Fibroblast of upper back skin (primary cell): ENCODE measurements around the gene TIMMDC1.
"Not testable (repeated sequence)": the region's sequence is repeated elsewhere in the genome, so short reads cannot be mapped to it uniquely, and the experiment has no call there.

Experiments used
- DNase-seq: peaks from one replicate; pipeline ENCODE4 v3.0.0-alpha.2; 2013

Gene TIMMDC1

DNA sequence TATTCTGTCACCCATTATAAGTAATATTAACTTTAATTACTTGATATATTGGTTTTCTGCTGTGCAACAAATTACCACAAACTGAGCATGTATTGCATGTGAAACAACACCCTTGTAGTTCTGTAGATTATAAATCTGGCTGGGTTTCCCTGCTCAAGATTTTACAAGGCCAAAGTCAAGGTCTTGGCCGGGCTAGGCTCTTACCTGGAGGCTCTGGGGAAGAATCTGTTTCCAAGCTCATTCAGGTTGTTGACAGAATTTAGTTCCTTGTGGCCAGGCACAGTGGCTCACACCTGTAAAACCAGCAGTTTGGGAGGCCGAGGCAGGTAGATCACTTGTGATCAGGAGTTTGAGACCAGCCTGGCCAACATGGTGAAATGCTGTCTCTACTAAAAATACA, 16.3 kb downstream of the TIMMDC1 start:
- no peak for DNase-seq

DNA sequence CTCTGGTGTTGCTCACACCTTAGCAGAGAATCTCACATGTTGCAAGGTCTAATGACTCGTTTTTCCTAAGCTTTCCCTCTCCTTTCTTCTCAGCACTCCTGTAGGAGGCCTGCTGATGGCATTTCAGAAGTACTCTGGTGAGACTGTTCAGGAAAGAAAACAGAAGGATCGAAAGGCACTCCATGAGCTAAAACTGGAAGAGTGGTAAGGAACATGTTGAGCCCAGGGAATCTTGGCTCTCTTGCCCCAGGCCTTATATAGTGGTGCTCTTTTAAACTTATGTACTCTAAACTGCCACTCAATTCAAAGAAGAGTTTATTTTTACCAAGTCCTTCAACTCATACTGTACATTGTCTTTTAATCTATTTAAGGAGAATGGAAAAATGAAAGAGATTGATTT, 18.8 kb downstream of the TIMMDC1 start:
- no peak for DNase-seq

DNA sequence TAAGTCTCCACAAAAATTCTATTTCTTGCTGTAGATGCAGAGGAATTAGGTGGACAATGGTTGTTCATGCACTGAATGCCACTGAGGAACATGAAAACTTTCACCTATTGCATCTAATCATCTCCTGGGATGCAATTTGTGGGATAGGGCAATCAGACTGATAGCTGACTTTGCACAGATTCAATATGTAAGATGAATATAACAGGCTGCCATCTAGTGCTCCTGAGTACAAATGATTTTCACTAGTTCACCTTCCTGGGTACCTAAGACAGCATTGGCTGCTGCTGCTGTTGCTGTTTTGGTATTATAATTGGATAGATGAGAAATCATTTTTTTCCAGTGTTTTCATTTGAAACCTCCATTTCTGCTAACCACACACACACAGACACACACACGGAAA, 19.7 kb downstream of the TIMMDC1 start:
- DNase-seq = no peak

DNA sequence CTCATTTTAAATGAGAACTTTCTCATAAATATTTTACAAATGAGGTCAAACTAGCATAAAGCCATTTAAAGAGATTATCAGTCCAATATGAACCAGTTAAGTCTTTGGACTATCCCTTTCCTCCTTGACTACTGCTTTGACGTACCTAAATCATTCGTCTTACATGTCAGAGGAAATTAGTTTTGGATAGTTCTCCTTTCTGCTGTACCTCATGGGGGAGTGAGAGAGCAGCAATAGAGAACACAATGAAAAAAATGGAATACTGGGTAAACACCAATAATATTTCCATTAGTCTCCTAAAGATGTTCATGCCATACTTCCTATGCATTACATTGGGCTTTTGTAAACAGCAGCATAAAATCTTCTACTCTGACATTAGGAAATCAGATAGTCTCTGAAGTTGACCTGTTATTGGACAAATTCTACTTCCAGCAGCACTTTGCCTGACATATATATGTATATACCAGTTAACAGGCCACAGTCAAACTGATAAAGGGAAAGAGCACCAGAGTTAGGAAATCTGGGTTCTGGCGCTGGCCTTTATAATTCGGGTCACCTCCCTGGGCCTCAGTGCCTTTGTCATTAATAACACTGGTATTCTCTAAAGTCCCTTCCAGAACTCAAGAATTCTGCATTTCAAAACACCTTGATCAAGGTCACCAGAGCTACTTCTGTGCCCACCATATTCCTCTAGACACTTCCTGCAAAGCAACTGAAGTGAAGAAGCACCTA, 26.8 kb downstream of the TIMMDC1 start:
- DNase-seq = peak; percentile 10

DNA sequence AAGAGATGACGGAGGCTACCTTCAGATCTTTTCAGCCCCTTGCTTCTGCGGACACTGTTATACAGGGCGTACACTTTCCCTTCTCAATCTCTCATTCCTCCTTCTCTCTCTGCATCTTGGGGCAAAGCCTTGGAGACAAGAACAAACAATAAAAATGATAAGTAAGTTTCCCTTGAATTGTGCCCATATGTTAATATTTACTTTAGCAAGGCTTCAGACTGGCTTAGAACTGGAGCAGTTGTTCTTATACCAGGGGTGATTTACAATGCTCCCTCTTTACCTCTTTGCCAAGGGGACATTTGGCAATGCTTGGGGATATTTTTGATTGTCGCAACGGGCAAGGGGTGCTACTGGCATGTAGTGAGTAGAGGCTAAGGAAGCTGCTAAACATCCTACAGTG, 29.4 kb downstream of the TIMMDC1 start:
- DNase-seq = no peak

DNA sequence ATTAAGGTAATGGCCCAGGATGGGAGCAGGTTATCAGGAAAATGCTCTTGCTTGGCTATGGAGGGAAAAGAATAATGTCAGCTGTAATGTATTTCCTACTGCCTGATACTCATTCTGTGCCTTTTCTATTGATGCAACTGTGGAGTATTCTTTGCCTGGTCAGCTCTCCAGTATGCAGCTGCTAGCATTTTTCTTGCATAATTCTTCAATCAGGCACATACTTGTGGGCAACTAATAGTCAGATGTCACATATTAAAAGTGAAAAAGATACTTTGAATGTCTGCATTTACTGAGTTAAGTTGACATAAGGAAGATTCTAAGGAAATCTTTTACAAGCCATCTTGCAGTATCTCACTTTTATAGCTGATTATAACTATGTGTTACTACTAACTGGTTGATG, 31.5 kb downstream of the TIMMDC1 start:
- DNase-seq = peak; percentile 72

DNA sequence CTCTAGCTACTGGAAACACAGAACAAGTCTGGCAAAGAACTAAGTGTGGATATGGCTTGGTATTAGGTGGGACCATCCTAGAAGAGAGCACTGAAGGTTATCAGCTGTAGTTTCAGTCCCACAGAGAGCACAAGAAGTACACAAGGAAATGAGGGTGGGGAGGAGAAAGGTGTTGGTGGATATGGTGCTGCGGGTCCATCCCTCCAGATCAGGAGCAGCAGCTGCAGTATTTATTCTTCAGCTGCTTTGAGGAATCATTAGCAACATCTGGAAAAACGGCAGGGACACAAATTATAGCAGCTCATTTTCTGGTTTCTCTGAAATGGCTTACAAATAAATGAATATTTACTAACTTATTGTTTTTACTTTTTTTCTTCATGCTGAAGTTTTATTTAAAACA, 32.1 kb downstream of the TIMMDC1 start:
- DNase-seq = no peak

DNA sequence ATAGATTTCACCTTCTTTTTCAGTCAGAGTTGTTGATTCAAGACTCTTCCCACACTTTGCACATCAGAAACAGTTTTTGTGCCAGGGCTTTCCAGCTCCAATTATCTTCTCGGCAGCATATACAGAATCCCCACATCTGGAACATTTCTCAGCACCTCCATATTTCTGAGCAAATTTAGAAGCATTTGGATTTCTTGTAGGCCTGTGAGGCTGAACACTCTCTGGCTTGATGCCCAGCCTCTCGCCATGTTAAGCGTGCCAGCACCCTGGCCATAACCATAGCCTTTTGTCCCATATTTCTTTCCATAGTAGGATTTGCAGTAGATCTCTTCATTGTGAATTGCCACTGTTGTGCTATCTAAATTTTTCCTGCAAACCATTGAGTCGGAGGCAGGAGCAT, 32.8 kb downstream of the TIMMDC1 start:
- no peak for DNase-seq

DNA sequence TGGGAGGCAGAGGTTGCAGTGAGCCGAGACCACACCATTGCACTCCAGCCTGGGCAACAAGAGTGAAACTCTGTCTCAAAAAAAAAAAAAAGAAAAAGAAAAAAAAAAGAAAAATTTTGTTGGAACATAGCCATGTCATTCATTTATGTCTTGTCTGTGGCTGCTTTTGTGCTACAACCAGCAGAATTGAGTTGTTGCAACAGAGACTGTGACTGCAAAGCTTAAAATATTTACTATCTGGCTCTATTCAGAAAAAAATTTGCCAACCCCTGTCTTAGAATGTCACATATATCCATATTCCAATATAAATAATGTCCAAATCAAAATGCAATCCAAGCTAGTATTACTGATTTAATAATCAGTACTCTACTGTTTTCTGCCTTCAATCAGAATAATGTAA, 35.9 kb downstream of the TIMMDC1 start:
- DNase-seq = no peak

DNA sequence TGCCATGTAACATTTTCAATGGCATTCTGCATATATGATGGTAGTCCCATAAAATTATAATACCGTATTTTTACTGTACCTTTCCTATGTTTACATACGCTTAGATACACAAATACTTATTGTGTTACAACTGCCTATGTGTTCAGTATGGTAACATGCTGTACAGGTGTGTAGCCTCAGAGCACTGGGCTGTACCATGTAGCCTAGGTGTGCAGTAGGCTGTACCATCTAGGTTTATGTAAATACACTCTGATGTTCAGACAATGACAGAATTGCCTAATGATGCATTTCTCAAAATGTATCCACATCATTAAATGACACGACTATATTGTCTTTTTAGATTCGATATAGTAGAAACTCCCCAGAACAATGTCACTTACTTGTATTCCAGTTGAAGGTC, 38.4 kb downstream of the TIMMDC1 start:
- no peak for DNase-seq

DNA sequence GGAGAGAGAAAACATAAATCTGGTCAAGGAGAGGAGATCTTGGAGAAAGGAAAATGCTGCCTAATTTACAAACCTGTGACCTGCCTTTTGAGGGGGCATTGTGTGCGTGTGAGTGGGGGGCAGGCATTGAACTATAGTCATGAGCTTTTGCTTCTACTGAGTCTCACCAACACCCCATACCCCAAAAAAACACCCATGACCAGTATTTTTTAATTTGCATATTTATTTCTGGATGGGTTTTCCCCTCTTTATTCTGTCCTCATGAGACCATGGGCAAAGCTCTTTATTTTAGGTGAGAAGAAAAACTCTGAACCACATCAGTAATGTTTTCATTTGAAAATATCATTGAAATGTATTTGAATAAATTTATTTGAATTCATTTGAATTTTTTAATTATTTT, 40.4 kb downstream of the TIMMDC1 start:
- DNase-seq = no peak

DNA sequence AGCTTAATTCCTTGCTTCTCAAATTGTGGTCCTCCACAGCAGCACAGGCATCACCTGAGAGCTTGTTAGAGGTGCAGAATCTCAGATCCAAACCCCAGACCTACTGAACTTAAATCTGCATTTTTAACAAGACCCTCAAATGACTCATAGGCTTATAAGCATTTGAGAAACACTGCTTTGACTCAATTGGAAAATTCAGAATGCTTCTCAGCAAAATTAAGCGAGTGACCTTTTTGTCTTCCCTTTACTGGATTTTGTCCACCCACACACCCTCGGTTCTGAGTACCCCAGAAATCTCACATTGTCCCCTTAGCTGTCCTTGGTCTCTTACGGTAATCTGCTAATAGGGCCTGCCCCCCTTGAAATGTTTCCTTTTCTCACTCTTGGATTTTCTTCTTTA, 43.2 kb downstream of the TIMMDC1 start:
- no peak for DNase-seq

DNA sequence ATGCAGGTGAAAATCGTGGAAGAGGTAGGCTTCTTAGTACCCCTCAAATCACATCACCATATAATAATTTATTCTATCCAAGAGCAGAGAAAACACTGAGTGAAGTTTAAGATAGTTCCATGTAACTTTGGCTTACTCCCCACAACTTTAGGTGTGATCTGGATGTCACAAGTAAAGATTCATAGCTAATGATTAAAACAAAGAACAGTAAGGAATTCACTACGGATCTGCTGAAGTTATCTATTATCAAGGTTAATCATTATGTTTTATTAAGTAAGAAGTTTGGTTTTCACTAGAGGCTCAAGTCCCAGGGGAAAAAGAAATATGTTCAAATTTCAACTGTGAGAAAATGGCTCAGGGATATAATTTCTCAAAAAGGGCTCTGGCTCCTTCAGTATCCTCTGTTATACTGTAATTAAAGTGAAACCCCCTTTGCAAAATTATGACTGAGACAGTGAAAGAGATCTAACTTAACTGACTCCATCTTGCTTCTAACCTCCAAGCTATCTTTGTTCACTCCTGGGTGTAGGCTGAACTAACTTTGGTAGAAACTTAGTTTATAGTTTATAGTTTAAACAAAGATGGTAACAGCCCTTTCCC, 43.9 kb downstream of the TIMMDC1 start:
- DNase-seq = no peak

DNA sequence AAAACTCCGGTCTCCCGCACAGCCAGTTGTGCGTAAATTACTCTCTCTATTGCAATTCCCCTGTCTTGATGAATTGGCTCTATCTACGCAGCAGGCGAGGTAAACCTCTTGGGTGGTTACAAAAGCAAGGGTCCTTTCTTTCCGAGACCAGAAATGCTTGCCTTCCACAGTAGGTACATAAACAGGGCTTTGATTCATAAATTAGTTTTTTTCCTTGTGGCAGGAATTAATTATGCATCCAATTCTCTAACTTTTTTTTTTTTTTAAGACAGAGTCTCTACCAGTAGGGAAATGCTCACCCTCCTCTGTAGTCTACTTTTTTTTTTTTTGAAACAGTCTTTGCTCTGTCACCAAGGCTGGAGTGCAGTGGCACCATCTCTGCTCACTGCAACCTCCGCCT, 44.8 kb downstream of the TIMMDC1 start:
- DNase-seq = no peak

DNA sequence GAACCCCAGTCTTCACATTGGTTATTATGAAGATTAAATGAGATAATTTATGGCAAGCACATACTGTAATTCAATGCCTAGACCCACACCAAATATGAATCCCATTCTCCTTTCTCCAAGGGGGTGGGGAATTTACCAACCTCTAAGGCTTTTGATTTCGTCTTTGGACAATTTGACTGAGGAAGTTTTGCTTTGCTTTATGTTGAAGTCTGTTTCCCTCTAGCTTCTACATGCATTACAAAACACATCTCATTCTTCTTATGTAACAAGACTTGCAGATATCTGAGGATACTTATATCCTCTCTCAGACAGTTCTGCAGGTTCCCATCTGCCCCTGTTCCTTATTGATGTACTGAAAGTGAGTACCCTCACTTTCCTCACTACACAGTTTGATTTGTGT, 48.9 kb downstream of the TIMMDC1 start:
- no peak for DNase-seq

DNA sequence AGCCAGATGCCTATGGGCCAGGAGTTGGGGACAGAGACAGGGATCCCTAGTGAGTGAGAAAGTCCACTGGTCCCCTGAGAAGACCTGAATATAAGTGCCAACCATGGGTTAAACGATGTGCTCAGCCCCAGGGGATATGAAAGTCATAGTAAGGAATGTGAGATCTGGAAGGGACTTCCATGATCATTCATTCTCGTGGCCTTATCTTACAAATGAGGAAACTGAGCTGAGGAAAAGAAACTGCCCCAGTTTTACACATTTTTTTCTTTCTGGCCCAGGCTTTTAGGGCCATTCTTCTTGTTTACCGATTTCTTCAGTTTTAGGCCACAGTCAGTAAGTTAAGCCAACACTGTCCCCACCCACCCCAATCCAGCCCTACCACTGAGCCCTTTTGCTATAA, 50.0 kb downstream of the TIMMDC1 start:
- DNase-seq = no peak

DNA sequence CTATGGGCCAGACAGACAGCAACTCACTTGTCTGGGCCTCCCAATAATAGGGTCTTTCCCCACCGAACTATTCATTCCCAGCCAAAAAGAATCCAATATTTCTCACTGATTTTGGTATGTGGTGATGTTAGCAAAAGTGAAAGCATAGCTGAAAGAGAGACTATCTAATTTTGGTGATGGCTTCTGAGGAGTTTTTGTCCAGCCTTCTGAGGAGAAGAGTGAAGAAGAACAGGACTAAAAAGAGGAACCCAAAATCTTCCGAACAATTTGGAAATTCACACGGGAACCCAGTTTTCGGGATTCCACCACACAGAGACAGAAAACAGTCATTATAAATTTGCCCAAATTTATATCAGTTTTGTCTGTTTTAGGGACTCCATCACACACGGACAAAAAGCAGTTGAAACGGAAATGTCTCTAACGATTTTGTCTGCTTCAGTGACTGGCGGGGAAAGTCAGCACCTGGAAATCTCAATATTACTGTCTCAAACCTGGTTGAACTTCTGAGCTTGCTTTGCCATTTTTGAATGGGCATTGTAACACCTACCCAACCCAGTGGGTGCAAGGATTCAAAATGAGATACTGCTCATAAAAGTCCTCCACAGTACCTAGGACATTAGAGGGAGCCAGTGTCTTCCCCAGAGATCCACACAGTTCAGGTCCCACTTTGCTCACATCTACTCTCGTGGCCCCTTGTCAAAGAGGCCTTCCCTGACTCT, 52.0 kb downstream of the TIMMDC1 start:
- DNase-seq = peak; percentile 4

DNA sequence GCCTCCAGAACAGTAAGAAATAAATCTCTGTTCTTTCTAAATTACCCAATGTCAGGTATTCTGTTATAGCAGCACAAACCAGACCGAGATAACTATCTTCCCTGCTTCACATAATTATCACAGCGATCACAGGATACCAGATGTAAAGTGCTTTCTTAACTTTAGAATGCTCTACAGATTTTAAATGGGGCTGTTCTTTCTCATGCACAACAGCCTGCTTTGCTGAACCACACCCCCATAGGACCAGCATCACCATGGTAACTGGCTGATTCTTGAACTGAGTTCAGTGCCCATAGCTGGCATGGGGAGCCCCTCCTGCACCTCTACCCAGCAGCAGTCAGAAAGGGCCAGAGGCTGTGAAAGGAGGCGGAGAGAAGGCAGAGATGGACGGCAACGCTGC, 53.3 kb downstream of the TIMMDC1 start:
- DNase-seq = no peak

DNA sequence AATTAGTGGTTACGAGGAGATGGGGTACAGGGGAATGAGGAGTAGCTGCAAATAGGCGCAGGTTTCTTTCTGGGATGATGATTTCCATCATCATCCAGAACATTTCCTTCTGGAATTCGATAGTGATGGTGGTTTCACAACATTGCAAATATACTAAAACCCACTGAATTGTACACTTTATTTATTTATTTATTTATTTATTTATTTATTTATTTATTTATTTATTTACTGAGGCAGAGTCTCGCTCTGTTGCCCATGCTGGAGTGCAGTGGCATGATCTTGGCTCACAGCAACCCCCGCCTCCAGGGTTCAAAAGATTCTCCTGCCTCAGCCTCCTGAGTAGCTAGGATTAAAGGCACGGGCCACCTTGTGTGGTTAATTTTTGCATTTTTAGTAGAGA, 54.6 kb downstream of the TIMMDC1 start:
- DNase-seq = not testable (repeated sequence)

DNA sequence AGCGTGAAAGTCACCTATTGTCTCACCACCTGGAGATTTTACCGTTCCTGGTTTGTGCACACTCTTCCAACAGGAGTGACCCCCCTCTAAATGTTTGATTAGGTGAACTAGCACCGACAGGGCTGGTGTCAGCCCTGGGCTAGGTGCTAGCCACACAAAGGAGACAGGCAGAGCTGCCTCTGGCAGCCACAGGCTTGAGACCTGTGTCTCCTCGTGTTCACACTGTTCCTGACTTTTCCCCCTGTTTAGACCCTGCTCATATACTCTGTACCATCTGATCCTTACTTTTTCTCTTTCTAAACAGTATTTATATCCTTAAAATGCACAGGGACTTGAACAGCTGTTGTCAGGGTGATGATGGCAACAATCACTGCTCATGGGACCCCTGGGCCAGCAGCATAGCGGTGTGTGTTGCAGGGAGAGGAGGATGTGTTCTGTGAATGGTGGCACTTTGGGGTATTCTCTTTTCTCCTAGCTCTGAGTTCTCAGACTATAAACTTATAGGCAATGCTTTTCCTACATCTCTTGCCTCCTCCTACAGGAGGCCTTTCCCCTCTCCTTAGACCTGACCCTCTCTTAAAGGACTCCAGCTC, 55.6 kb downstream of the TIMMDC1 start:
- no peak for DNase-seq

DNA sequence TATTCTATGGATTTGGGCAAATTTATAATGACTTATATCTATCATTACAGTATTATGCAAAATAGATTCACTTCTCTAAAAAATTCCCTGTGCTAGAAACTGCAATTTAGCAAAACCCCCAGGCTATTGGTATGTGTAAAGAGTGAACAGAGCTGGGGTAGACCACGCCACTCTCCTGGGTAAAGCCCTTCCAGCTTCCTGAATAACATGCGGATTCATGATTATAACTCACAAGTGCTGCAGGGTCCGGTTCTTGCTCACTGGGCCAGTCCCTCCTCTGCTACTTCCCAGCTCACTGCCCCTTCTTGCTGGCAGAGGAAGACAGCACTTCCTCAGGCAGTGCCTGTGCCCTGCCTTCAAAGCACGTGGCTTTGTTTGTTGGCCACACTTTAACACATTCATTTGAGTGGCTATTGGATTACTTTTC, 57.0 kb downstream of the TIMMDC1 start:
- no peak for DNase-seq

DNA sequence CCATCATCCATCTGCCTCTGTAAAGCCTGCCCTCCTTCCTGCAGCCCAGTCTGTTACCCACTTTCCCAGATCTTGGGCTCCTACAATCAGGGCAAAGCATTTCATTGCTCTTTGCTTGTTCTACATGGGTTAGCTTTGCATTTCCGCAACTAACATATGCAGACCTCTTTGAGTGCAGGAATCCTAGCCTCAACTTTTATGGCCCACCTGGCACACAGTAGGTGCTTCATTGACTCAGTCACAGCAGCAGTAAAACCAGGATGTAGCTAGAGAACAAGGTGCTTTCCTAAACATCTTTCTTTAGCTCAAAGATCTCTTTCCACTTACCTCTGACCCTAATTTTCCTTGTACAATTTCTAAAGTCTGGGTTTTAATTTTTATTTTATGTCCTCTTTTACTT, 57.6 kb downstream of the TIMMDC1 start:
- no peak for DNase-seq

DNA sequence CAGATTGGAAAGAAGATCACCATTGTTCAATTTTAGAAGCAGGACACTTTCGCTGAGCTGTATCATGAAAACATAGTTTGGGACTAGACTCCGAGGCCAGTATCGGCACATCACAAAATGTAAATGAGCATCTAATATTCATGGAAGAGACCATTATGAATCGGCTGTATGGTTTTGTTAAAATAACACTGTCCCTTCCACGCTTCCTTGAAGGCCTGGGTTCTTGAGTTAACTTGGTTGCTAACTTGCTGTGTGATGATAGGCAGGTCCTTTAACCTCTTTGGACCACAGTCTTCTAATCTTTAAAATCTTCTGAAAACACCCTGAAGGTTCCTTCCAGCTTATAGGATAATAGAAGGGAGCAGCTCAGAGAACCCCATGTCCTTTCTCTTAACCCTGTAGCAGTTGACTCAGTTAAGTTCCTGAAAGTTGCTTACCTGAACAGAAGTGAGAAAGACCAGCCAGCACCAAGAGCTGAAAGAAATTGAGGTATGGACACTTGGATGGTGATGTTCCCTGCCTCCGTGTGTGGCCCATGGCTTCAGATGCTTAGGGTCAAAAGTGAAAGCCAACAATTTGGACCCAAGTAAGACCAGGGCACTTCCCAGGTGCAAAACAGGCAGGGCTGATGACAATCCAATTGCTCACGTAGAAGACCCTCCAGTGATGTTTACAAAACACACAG, 59.0 kb downstream of the TIMMDC1 start:
- no peak for DNase-seq
